Activated T-helper 1 cell treated with anti-CD3 and anti-CD28 coated beads, Interleukin-12 subunit alpha, Interleukin-12 subunit beta, Interleukin-2, Interleukin-4 antibody, amounts not matched to agents 30 ng/mL and 10 ng/mL and 1 ng/mL, durations not matched to agents 14 hours and 24 hours and 36 hours (primary cell): Measurements from ENCODE around the gene PARVA. TPM values are rescaled to one million over a fixed set of nuclear protein-coding genes. Genes with fewer than 3 reads are reported as not detected.

Experiments used
- DNase-seq: peaks from one replicate; pipeline ENCODE4 v3.0.0; 2021; ENCODE audit warnings: low spot score
- H3K27ac Mint-ChIP-seq: one replicate; pipeline ENCODE4 v1.8.0; 2021; ENCODE audit warnings: mild to moderate bottlenecking, mixed read lengths
- H3K27me3 Mint-ChIP-seq: one replicate; pipeline ENCODE4 v1.8.0; 2022; ENCODE audit warnings: mild to moderate bottlenecking, moderate library complexity, mixed read lengths; ENCODE audit not compliant: insufficient read depth
- H3K36me3 Mint-ChIP-seq: one replicate; pipeline ENCODE4 v1.8.0; 2021; ENCODE audit warnings: low read depth, mixed read lengths
- H3K4me1 Mint-ChIP-seq: one replicate; pipeline ENCODE4 v1.8.0; 2021; ENCODE audit warnings: low read depth, mixed read lengths
- H3K4me3 Mint-ChIP-seq: one replicate; pipeline ENCODE4 v1.8.0; 2021; ENCODE audit warnings: mild to moderate bottlenecking, moderate library complexity, mixed read lengths
- H3K9me3 Mint-ChIP-seq: one replicate; pipeline ENCODE4 v1.8.0; 2021; ENCODE audit warnings: mixed read lengths
- intact Hi-C: fragments of 100-400 bp; cut with micrococcal nuclease; formaldehyde crosslinking; loops from one replicate; pipeline ENCODE4 v1.15.1; 2024
- total RNA-seq: library from RNA; stranded (reverse); gene quantifications from 2 replicates; pipeline ENCODE4 v1.2.3, GENCODE V29; 2022

Gene PARVA
- total RNA-seq, 1 donor from 2014 or later = not detected

GRCh38 chr11:12497431-12497830, 120.1 kb downstream of the PARVA start:
- H3K36me3 Mint-ChIP-seq = no peaks in the 10 kb centered on the region
- no peaks in the 10 kb centered on the region for H3K9me3 Mint-ChIP-seq
- peaks cover 6% of the 10 kb centered on the region for H3K27me3 Mint-ChIP-seq
- no peak overlapping the region for H3K27ac Mint-ChIP-seq
- H3K4me3 Mint-ChIP-seq = no peak overlapping the region
- no peak for DNase-seq
- intact Hi-C loops = no loop called here
- no peaks in the 10 kb centered on the region for H3K4me1 Mint-ChIP-seq

DNA sequence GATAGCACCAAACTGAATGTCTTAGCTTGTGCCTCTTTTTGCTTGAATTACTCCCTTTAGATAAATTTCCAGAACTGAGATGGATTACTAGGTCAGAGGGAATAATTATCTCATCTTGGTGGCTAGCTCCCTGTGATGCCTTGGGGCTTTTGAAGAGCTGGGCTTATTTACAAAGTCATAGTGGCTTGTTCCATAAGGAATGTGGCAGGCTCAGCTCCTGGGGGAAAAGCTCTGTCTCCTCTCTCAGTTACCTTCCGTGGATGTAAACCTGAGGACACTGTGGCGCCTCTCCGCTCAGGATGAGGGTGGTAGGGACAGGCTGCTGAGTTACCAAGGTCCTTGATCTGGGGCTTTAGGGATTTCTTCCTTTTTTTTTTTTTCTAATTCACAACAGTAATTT, 121.7 kb downstream of the PARVA start:
- H3K4me1 Mint-ChIP-seq = no peaks in the 10 kb centered on the region
- H3K36me3 Mint-ChIP-seq = no peaks in the 10 kb centered on the region
- H3K27me3 Mint-ChIP-seq = peaks cover 2% of the 10 kb centered on the region
- no peak for DNase-seq
- no peak overlapping the region for H3K27ac Mint-ChIP-seq
- H3K4me3 Mint-ChIP-seq = no peak overlapping the region
- intact Hi-C loops = no loop called here
- no peaks in the 10 kb centered on the region for H3K9me3 Mint-ChIP-seq

DNA sequence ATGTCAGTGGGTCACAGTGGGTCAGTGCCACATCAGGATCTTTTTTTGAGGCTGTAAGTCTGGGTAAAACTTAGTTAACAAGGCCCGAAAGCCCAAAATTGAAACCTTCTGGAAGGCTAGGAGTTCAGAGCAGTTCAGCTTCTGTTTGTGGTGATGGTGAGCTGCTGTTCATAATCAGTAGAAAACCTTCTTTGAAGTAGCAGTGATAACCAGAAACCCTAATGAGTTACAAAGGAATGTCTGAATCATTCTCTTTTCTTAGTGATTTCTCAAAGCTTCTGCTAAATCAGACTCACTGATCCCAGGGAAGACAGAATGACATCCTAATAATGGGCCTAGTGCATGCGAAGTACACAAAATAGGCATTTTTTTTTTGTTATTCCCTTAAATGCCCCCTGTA, 124.7 kb downstream of the PARVA start:
- intact Hi-C loops = no loop called here
- no peaks in the 10 kb centered on the region for H3K9me3 Mint-ChIP-seq
- no peaks in the 10 kb centered on the region for H3K36me3 Mint-ChIP-seq
- H3K27me3 Mint-ChIP-seq = no peaks in the 10 kb centered on the region
- no peak overlapping the region for H3K4me3 Mint-ChIP-seq
- H3K27ac Mint-ChIP-seq = no peak overlapping the region
- DNase-seq = no peak
- no peaks in the 10 kb centered on the region for H3K4me1 Mint-ChIP-seq

DNA sequence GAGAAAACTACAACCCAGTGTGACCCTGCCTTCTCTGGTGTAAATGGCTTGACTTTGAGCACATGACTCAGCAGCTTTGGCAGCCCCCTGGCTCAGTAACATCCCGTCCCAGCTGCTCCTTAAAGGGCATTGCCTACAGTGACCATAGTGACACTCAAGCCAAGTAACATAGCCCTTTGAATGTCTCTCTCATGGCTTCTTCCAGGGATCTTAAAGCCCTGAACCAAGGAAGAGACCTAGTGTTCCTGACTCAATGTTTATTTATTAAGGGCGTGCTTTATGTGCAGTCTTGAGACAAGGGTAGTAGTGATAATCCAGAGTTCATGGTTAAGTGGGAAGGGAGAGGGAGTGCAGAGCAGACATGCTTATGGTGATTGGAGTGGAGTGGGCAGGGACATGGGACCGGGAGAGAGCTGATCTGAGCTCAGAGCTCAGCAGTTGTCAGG, 125.7 kb downstream of the PARVA start:
- H3K36me3 Mint-ChIP-seq = no peaks in the 10 kb centered on the region
- no peak for DNase-seq
- no peak overlapping the region for H3K27ac Mint-ChIP-seq
- no peak overlapping the region for H3K4me3 Mint-ChIP-seq
- intact Hi-C loops = no loop called here
- H3K9me3 Mint-ChIP-seq = no peaks in the 10 kb centered on the region
- H3K4me1 Mint-ChIP-seq = no peaks in the 10 kb centered on the region
- H3K27me3 Mint-ChIP-seq = no peaks in the 10 kb centered on the region

- Mint-ChIP-seq H3K27ac (no peak overlapping the region), H3K36me3 (no peaks in the 10 kb centered on the region), H3K9me3 (no peaks in the 10 kb centered on the region), H3K4me1 (no peaks in the 10 kb centered on the region), H3K27me3 (no peaks in the 10 kb centered on the region), H3K4me3 (no peak overlapping the region)
- DNase-seq = no peak
- intact Hi-C loops = no loop called here
These were observed 126.5 kb downstream of the PARVA start for GRCh38 chr11:12503886-12504285.

DNA sequence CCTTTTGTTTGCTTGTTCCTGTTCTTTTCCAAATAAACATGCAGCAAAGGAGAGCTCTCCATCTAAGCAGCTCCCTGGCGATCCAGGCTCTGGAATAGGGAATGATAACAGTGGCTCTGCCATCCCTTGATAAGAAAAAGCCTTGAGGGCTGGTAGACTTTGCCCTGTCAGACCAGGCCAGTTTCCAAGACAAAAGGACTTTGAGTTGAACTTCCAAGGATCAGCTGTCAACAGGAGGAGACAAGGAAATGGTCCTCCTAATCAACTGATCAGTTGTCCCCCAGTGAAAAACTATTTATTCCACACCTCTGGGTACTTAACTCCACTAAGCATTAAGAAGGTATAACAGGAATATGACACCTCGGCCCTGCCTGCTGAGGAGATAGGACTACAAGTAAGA, 127.8 kb downstream of the PARVA start:
- intact Hi-C loops = no loop called here
- H3K27ac Mint-ChIP-seq = no peak overlapping the region
- no peaks in the 10 kb centered on the region for H3K4me1 Mint-ChIP-seq

GRCh38 chr11:12506404-12506921, 129.1 kb downstream of the PARVA start:
- no peak for DNase-seq
- Mint-ChIP-seq H3K36me3 (no peaks in the 10 kb centered on the region), H3K9me3 (no peaks in the 10 kb centered on the region)

More for the DNA sequence above, 127.8 kb downstream of the PARVA start:
- no peaks in the 10 kb centered on the region for H3K36me3 Mint-ChIP-seq
- no peak overlapping the region for H3K4me3 Mint-ChIP-seq
- DNase-seq = no peak
- H3K9me3 Mint-ChIP-seq = no peaks in the 10 kb centered on the region
- no peaks in the 10 kb centered on the region for H3K27me3 Mint-ChIP-seq

GRCh38 chr11:12507391-12507790, 130.0 kb downstream of the PARVA start:
- no peak overlapping the region for H3K4me3 Mint-ChIP-seq
- H3K4me1 Mint-ChIP-seq = no peaks in the 10 kb centered on the region
- H3K36me3 Mint-ChIP-seq = no peaks in the 10 kb centered on the region
- H3K9me3 Mint-ChIP-seq = no peaks in the 10 kb centered on the region
- DNase-seq = no peak
- no peak overlapping the region for H3K27ac Mint-ChIP-seq
- H3K27me3 Mint-ChIP-seq = no peaks in the 10 kb centered on the region
- intact Hi-C loops = no loop called here

More at GRCh38 chr11:12506404-12506921, 129.1 kb downstream of the PARVA start:
- intact Hi-C loops = no loop called here
- Mint-ChIP-seq H3K4me1 (no peaks in the 10 kb centered on the region), H3K27ac (no peak overlapping the region), H3K4me3 (no peak overlapping the region), H3K27me3 (no peaks in the 10 kb centered on the region)

GRCh38 chr11:12508151-12508751, 130.9 kb downstream of the PARVA start:
- Mint-ChIP-seq H3K4me3 (no peak overlapping the region), H3K4me1 (no peaks in the 10 kb centered on the region), H3K27me3 (no peaks in the 10 kb centered on the region)

DNA sequence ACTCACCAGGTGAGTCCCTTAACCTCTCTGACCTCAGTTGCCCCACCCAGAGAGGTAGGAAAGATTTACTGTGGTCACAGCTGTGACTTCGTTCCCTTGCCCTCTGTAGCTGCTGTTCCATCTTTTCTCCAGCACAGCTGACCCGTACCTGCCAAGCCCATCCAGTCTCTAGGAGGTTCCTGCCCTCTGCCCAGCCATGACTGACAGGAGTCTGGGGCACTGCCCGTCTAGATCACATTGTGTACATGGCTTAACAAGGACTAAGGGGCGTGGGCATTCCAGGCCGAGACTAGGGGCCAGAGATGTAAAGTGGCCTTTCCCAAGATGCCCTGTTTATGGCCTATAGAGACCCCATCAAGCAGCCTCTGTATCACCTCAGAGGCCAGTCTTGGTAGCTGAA, 132.0 kb downstream of the PARVA start:
- intact Hi-C loops = no loop called here
- Mint-ChIP-seq H3K9me3 (no peaks in the 10 kb centered on the region), H3K27me3 (no peaks in the 10 kb centered on the region), H3K4me1 (no peaks in the 10 kb centered on the region), H3K4me3 (no peak overlapping the region), H3K36me3 (no peaks in the 10 kb centered on the region), H3K27ac (no peak overlapping the region)
- no peak for DNase-seq

More at GRCh38 chr11:12508151-12508751, 130.9 kb downstream of the PARVA start:
- intact Hi-C loops = no loop called here
- Mint-ChIP-seq H3K9me3 (no peaks in the 10 kb centered on the region), H3K36me3 (no peaks in the 10 kb centered on the region), H3K27ac (no peak overlapping the region)
- DNase-seq = no peak

DNA sequence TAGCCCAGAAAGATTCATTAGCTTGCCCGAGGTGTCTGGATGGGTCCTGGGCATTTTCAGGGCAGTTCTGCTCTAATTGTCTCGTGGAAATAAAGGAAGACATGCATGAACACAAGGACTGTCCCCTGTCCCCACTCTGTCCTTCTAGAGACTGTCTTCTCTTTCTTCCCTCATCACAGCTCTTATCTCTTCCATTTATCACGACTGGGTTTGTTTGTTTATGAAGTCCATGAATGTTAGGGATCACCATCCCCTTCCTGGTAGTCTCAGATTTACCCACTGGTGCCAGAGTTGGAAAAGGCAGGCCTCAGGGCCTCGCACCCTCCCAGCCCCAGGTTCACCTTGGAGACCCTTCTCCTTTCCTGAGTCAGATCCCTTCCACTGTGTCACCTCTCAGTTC, 134.8 kb downstream of the PARVA start:
- Mint-ChIP-seq H3K27ac (no peak overlapping the region), H3K4me3 (no peak overlapping the region), H3K36me3 (no peaks in the 10 kb centered on the region), H3K4me1 (no peaks in the 10 kb centered on the region), H3K9me3 (no peaks in the 10 kb centered on the region), H3K27me3 (no peaks in the 10 kb centered on the region)
- no peak for DNase-seq
- intact Hi-C loops = no loop called here

DNA sequence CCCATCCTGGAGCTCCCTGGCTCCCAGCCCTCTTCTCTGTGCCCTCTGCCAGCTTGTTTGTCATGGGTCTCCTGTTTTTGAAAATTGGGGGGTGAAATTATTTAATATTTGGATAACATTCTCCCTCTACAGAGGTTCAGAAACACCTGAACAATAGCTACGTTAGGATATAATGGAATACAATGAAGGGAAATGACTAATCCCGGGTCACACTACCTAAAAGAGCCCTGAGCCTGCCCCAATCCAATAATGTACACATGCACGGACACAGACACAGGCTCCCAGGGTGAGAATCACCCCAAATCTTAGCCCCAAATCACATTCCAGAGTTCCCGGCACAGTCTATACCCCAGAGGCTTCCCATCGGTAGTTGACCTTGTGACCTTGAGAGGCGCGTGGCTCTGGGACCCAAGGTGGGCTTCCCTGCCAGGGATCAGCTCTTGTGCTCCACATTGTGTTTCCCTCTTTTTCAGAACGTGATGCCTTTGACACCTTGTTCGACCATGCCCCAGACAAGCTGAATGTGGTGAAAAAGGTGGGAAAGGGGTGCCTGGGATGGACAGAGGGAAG, 135.5 kb downstream of the PARVA start:
- DNase-seq = no peak
- H3K4me3 Mint-ChIP-seq = no peak overlapping the region
- no peaks in the 10 kb centered on the region for H3K4me1 Mint-ChIP-seq
- intact Hi-C loops = no loop called here
- no peaks in the 10 kb centered on the region for H3K27me3 Mint-ChIP-seq
- no peaks in the 10 kb centered on the region for H3K9me3 Mint-ChIP-seq
- H3K36me3 Mint-ChIP-seq = no peaks in the 10 kb centered on the region
- no peak overlapping the region for H3K27ac Mint-ChIP-seq

DNA sequence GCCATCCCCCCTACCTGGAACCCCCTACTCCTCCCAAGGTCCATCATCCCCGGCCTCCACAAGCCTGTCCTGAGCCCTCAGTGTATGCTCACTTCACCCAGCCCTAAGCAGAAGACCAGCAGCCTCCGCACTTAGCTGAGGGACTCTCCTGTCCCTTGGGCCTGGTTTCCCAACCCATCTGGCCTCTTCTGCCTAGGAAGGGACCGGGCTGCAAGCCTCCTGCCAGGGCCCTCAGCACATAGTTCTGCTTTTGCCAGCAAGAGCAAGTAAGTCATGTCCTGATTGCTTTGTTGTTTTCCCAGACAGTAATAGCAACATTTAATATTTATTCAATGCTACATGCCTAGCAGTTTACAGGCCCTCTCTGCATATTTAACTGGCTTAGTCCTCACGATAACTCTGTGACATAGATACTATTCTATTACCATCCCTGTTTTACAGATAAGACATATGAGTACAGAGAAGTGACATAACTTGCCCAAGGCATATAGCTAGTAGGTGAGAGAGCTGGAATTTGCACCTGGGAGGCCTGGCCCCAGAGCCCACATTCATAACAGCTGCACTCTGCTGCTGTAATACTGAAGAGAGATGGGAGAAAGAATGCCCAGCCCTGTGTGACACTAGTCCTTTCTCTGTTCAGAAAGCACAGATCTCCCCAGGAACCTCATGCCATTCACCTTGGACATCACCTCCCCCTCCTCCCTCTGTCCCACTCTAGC, 139.2 kb downstream of the PARVA start:
- no peaks in the 10 kb centered on the region for H3K9me3 Mint-ChIP-seq
- H3K4me3 Mint-ChIP-seq = no peak overlapping the region
- H3K27me3 Mint-ChIP-seq = no peaks in the 10 kb centered on the region
- H3K36me3 Mint-ChIP-seq = no peaks in the 10 kb centered on the region
- no peaks in the 10 kb centered on the region for H3K4me1 Mint-ChIP-seq
- no peak for DNase-seq
- H3K27ac Mint-ChIP-seq = no peak overlapping the region
- intact Hi-C loops = no loop called here
